AG09319 (cell line): ENCODE results near the gene EVI2A.
"Not testable (repeated sequence)": the region's sequence is repeated elsewhere in the genome, so short reads cannot be mapped to it uniquely, and the experiment has no call there.

Source experiments
- DNase-seq: peaks from one replicate; pipeline ENCODE4 v3.0.0-alpha.2; 2010; ENCODE audit warnings: low read depth; ENCODE audit errors: extremely low read depth
- CTCF ChIP-seq: IDR thresholded peaks from 2 replicates; pipeline ENCODE4 v1.5.1; 2011; ENCODE audit warnings: low read depth, mild to moderate bottlenecking, inconsistent platforms, low read length, moderate library complexity

EVI2A gene

DNA sequence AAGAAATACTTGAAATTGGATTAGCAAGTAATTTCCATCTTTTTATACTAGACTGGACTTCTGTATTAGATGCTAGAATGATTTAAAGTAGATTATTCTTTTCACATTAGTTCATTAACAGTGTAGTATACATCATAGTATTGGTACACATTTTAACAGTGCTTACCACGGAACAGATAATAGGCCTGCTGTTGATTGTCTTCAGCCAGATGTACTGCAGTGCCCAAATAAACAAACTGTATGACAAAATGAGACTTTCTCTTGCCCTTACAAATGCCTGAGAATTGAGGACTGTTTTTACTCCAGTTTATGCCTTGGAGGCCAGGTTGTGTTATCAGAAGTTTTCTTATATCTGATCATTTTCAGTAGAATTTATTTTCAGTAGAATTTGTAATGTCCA, 631 bp downstream of the EVI2A start:
- no peak for TF ChIP-seq CTCF
- no peak for DNase-seq

DNA sequence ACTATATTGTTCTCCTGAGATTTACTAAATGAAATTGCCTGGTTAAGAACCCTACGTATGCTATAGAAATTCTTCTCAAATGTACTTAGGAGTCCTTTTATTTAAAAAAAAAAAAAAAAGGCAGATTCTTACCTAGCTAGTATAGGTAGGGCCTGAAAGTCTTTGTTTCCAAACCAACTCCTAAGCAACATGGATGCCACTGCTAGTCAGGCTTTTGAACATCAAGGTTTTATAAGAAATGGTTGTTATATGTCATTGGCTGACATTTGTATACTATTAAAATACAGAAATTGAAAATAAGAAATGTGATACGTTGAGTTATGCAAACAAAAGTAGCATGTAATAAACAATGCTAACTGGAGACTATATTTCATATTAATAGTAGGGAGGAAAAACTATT, 1.2 kb downstream of the EVI2A start:
- TF ChIP-seq CTCF, result no peak
- no peak for DNase-seq

DNA sequence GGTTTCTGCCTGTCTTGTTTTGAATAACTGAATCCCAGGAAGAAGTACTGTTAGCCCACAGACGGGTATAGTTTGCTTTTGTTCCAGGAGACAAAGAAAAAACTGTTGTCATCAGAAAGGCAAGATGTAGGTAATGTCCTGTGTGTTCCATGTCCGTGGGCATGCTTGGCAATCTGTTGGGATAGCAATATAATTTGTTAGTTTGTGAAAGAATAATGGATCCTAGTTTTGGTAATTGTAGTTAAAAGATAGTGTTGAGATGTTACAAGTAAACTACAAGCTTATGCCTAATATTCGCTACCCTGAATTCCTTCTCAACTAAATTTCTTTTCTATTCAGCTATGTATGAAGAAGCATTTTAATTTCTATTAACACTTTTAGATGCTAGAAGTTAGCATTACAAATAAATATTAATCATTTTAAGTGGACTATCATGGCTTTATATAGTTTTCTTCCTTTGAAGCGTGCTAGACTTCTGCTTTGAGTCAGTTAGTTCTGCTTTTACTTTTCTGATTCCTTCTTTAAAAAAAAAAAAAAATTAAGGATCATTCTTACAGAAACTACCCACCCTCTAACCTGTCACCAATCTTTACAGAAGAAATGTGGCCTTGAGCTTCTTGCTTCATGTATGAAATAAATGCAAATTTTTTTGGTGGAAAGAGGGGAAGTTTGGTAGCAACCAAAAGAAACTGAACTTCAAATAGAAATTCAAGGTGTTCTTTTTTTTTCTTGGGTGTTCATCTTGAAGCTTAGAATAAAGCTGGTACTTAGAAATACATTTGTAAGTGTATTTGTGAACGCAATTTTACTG, 2.4 kb downstream of the EVI2A start:
- TF ChIP-seq CTCF, result no peak
- DNase-seq, result no peak

GRCh38 chr17:31318298-31318801, 3.1 kb downstream of the EVI2A start:
- DNase-seq, result peak; percentile 38
- TF ChIP-seq CTCF, result no peak

GRCh38 chr17:31314782-31315100, 6.7 kb downstream of the EVI2A start:
- TF ChIP-seq CTCF, result no peak
- no peak for DNase-seq

DNA sequence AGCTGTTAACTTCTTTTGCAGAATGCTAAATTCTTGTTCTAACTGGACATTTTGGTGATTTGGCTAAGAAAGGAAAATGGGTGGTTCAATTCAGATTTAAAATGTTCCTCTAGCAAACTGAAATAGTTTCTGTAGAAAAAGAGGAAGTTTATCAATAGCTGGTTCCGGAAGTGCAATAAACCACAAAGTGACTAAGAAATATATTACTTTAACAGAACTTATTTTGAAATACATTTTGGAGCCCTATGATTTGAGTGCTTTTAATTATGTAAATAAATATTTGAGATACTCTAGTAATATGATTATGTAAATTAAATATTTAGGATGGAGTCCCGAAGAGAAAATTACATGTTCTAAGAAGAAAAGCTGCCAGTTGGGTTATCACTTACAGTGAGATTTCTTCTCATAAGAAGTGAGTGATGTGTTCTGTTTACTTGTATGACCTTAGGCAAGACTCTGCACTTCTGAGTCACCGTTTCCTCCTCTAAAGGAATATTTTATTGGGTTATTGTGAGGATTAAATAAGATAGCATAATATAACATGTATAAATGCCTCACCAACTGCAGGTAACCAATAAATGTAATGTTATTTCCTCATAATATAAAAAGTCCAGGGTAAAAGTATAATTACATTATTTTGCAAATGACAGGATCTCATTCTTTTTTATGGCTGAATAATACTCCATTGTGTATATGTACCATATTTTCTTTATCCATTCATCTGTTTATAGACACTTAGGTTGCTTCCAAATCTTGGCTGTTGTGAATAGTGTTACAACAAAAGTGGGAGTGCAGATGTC, 7.2 kb downstream of the EVI2A start, which contains the start of gene EVI2B:
EVI2B (minus strand) TSS at position 73 of the 800 bp plus-strand sequence. CDS start 8,445 bp downstream, outside the sequence.
- DNase-seq, result no peak

GRCh38 chr17:31312223-31312622, 9.2 kb downstream of the EVI2A start:
- not testable (repeated sequence) for DNase-seq

More for the DNA sequence above, 7.2 kb downstream of the EVI2A start, which contains the start of gene EVI2B:
- TF ChIP-seq CTCF, result no peak
